ENCODE measurements around the gene ZNF2.
A peak's percentile ranks its signal among the peaks of the same experiment; 100 is the strongest.

GRCh38 chr2:95207111-95207961 is 41.7 kb downstream of the ZNF2 start, which contains the start of gene ZNF892:
- peak; percentile 49 to 82 for TF ChIP-seq POLR2AphosphoS5 (IDR thresholded peaks at IDR 0.05)
- peak in 1 of 4 donors; percentile 73 for TF ChIP-seq POLR2A (IDR thresholded peaks at IDR 0.05)
